Nucleus accumbens (tissue), 56 donors: ENCODE data around the gene TNNI3.
A peak's percentile ranks its signal among the peaks of the same experiment; 100 is the strongest.
"Not testable (repeated sequence)": the region's sequence is repeated elsewhere in the genome, so short reads cannot be mapped to it uniquely, and the experiment has no call there.

Source experiments
- DNase-seq, 56 donors: peaks; one replicate each; lab custom pipeline; 2025; lab: John Stamatoyannopoulos, UW

TNNI3 gene

DNA sequence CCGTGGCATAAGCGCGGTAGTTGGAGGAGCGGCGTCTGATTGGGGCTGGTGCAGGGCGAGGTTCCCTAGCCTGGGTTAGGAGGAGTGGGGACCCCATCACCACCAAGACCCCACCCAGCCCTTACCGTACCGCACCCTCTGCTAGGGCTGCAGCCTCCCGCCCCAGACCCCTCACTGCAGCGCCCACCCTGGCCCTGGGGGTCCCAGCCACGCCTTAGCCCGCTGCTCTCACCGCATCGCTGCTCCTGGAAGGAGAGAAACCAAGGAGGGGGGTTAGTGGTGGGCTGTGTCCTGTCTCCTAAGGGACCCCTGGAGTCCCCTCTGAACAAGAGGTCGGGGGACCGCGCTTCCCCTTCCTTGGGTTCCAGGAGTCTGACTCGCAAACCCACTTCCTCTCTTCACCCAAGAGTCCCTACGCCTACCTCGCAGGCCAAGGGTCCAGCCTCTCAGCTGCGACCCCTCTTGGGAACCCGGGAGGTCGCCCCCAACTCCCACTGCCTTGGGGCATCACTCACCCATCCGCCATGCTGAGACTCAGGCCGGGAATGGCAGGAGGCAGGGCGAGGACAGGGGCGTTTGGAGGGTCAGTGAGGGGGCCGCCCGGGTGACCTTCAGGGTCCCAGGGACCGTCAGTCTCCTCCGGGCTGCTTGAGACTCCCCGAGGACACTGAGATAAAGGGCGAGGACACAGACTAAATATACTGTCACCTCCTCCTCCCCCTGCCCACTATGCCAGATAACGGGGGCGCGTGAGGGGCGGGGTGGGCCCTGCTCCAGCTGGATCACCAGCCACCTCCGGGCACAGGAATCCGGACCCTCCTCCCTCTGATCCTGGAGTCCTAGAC is at the start of gene TNNI3:
TNNI3 (minus strand) TSS at position 669 of the 845 bp plus-strand sequence; CDS start at position 526, 143 bp downstream.
- no peak for DNase-seq

- peak in 36 of 56 donors; percentile 1 to 79 (median 30) for DNase-seq
Measured at GRCh38 chr19:55206664-55207500, 49.4 kb upstream of the TNNI3 start.

- DNase-seq: not testable (repeated sequence)
Measured at GRCh38 chr19:55202199-55202598, 44.7 kb upstream of the TNNI3 start.

DNA sequence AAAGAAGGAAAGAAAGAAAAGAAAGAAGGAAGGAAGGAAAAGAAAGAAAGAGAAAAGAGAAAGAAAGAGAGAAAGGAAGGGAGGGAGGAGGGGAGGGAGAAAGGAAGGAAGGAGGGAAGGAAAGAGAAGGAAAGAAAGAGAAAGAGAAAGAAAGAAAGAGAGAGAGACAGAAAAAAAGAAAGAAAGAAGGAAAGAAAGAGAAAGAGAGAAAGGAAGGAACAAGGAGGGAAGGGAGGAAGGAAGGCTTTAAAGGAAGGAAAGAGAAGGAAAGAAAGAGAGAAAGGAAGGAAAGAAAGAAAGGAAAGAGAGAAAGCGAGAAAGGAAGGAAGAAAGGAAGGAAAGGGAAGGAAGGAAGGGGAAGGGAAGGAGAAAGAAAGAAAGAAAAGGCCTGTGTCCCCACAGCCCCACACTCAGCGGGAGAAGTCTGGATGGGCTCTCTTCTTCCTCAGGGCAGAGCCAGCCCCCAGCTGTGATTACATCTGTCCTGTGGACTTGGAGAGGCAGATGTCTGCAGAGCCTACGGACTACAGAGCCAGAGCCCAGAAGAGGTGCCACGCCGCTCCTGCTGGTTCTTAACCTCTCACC is 42.2 kb upstream of the TNNI3 start:
- no peak for DNase-seq

DNA sequence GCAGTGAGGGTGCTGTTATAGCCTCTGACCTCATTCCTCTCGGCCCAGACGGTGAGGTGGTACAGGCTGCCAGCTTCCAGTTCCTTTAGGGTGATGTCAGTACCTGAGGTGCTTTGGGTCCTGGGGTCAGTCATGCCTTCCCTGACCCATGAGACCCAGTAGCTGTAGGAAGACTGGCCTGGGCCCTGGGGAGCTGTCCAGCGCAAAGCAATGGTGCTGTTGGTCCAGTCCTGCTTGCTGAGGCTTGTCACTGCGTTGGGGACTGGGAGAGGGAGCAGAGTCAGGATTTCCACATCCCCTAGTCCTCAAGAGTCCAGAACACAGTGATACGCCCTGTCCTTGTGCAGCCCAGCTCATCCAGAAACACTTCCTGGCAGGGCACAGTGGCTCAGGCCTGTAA is 41.1 kb upstream of the TNNI3 start:
- no peak for DNase-seq

- DNase-seq: peak in 2 of 56 donors; percentile 4 to 9
Measured at GRCh38 chr19:55197528-55197927, 40.0 kb upstream of the TNNI3 start.

DNA sequence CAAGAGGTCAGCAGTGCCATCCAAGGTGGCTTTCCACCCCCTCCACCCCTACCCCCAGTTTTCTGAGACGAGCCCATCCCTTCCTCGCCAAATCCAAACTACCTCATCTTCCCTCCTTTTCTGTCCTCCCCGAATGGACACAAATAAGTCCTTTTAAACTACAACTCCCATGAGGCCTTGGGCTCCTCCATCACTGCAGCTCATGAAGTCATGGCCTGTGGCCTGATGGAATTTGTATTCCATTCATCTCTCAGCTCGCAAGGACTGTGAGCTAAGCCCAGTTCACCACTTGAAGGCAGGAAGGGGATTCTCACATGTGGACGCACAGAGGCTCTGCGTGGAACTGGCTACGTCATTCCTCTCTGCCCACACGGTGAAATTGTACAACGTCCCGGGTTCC is 39.3 kb upstream of the TNNI3 start:
- DNase-seq: no peak

GRCh38 chr19:55193481-55193880 is 35.9 kb upstream of the TNNI3 start:
- DNase-seq: peak in 1 of 56 donors; percentile 17

DNA sequence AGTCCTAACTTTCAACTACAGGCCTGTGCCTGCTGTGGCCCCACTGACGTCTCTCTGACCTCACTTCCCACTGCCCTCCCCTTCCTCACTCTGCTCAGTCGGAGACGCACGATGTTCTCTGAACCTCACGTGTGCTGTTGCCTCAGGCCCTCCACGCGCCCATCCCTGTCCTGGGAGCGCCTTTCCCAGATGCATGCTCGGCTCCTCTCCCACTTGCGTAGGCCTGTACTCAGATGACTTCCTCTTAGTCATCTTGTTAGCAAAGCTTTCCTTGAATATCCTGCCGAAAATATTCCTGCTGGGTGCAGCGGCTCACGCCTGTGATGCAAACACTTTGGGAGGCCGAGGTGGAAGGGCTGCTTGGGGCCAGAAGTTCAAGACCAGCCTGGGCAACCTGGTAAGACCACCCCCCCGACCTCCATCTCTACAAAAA is 31.9 kb upstream of the TNNI3 start:
- DNase-seq: peak in 33 of 56 donors; percentile 3 to 74 (median 35)

- DNase-seq: no peak
Measured at GRCh38 chr19:55188625-55189024, 31.1 kb upstream of the TNNI3 start.

DNA sequence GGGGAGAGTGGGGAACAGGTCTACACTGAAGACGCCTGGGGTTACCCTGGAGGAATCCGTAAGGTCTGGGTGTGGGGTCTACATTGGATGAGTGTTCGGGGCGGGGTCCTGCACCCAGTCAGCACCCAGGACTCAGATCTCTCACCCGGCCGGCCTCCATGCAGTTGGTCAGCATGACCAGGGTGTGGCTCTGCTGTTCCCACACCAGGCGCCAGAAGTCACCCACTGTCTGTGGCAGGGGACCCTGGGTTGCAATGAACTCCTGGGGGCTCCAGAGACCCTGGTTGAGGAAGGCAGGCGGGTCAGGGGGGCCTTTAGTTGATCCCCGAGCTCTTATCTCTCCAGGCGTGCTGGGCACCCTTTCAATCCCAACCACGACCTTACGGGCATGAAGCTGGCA is 28.5 kb upstream of the TNNI3 start:
- no peak for DNase-seq

GRCh38 chr19:55181740-55182139 is 24.2 kb upstream of the TNNI3 start:
- DNase-seq: no peak

GRCh38 chr19:55179606-55180484 is 22.3 kb upstream of the TNNI3 start, which contains the start of gene SYT5:
SYT5 (minus strand) TSS chr19:55180289; CDS start chr19:55179041, 1,248 bp downstream.
- DNase-seq: peak in 39 of 56 donors; percentile 5 to 72 (median 37)

- peak in 55 of 56 donors; percentile 18 to 93 (median 82) for DNase-seq
Measured at GRCh38 chr19:55178781-55179599, 21.5 kb upstream of the TNNI3 start.

- DNase-seq: no peak
Measured at GRCh38 chr19:55176076-55176475, 18.5 kb upstream of the TNNI3 start.

DNA sequence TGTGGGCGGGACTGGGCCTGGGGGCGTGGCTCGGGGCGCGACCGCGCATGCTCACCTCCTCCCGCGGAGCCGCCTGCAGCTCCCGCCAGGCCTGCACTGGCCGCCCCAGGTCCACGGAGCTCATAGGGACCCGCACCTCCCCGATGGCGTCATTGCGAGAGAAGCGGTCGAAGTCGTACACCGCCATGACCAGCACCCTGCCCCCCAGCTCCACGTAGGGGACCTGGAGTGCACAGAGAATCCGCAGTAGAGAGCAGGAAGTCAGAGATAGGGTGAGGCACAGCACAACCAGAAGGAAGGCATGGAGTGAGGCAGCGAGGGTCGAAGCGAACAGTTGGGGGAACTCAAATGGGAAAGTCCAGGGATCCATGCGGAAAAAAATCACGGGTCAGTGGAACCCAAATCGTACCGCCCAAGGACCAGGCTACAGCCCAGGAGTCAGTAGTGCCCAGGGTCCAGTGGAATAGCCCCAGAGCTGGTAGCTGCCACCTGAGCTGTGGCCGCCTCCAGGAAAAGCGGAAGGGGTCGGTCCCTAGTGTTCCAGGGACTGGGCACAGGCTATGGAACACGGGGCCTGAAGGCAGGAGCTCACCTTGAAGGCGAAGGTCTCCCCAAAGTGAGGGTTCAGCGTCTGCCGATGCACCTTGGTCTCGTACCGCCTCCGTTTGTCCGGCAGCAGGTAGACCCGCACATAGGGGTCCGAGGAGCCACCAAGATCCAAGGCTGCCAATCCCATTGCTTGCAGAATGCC is 17.8 kb upstream of the TNNI3 start:
- DNase-seq: peak in 3 of 56 donors; percentile 1 to 14 (median 7)

DNA sequence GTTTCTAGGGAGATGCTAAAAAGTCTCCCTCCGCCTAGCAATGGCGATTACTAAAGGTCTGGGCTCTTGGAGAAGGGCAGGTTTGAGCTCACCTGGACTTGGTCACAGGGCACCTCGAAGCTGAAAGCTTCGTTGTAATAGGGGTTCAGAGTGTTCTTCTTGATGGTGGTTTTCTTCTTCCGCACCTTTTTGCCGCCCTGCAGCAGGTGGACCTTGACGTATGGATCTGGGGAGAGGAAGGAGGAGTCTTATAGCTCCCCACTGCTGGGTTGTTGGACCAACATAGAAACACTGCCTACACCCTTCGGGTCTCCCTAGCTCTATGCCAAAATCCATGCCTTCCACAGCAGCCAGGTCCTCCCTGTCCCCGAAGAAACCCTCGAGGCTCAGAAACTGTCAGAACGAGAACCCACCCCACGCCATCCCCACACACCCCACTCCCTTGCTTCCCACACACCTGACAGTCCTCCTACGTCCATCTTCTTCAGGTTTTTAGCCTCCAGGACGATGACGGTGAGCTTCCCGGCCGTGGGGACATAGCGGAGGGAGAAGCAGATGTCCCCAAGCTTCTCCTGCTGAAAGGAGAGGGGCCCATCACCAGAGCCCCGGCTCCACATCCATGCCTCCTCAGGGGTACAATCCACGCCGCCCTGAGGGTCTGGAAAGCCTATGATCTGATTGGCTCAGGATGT is 17.0 kb upstream of the TNNI3 start:
- DNase-seq: peak in 5 of 56 donors; percentile 5 to 33 (median 13)
